Measurements from ENCODE around the gene PIF1.

DNA sequence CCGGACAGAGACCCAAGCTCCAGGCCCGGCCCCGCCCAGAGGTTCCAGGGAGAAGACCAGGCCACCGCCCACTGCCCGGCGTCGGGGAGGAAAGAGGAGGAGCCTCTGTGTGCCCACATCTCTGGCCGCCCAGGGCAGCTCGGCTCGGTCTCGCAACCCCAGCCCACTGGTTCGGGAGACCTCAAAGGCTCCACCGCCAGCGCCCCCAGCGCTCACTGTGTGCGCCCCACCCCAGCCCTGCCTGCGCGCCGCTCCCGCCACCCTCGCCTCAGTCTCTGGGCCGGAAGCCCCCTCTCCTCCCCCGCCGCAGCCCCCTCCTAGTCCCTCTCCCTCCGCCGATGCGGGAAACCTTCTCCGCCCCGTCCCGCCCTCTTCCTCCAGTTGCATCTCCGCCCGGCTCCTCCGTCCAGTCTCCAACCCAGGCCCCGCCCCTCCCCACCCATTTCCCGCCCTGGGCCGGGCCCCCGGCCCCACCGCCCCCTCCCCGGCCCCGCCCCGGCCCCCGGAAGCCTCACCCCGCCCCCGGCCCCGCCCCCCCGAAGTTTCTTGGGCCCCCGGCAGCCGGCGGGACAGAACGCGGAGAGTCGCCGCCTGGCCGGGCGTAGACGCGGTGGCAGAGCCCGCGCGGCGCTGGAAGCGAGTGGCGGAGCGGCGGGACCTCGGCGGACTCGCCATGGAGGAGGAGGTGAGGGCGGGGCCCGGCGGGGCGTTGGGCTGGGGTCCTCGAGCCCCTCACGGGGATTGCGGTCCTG, 16.1 kb upstream of the PIF1 start, which contains the start of gene PLEKHO2:
- TF ChIP-seq, protein P1, sequence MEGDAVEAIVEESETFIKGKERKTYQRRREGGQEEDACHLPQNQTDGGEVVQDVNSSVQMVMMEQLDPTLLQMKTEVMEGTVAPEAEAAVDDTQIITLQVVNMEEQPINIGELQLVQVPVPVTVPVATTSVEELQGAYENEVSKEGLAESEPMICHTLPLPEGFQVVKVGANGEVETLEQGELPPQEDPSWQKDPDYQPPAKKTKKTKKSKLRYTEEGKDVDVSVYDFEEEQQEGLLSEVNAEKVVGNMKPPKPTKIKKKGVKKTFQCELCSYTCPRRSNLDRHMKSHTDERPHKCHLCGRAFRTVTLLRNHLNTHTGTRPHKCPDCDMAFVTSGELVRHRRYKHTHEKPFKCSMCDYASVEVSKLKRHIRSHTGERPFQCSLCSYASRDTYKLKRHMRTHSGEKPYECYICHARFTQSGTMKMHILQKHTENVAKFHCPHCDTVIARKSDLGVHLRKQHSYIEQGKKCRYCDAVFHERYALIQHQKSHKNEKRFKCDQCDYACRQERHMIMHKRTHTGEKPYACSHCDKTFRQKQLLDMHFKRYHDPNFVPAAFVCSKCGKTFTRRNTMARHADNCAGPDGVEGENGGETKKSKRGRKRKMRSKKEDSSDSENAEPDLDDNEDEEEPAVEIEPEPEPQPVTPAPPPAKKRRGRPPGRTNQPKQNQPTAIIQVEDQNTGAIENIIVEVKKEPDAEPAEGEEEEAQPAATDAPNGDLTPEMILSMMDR (conservative IDR thresholded peaks at IDR 0.05), result no peak
- TF ChIP-seq ZFX (IDR thresholded peaks at IDR 0.05), result no peak

Measured in C4-2B (cell line).